AG09319 (cell line): ENCODE data around the gene CACNA1C.

ENCODE experiments used
- DNase-seq: peaks from one replicate; pipeline ENCODE4 v3.0.0-alpha.2; 2010; ENCODE audit warnings: low read depth; ENCODE audit errors: extremely low read depth
- TF ChIP-seq, protein P1 (sequence below): IDR thresholded peaks from 2 replicates; pipeline ENCODE4 v1.5.1; 2011; ENCODE audit warnings: low read depth, mild to moderate bottlenecking, inconsistent platforms, low read length, moderate library complexity

Gene CACNA1C

GRCh38 chr12:2395354-2395977, 342.7 kb downstream of the CACNA1C start:
- DNase-seq = no peak
- TF ChIP-seq, protein P1, sequence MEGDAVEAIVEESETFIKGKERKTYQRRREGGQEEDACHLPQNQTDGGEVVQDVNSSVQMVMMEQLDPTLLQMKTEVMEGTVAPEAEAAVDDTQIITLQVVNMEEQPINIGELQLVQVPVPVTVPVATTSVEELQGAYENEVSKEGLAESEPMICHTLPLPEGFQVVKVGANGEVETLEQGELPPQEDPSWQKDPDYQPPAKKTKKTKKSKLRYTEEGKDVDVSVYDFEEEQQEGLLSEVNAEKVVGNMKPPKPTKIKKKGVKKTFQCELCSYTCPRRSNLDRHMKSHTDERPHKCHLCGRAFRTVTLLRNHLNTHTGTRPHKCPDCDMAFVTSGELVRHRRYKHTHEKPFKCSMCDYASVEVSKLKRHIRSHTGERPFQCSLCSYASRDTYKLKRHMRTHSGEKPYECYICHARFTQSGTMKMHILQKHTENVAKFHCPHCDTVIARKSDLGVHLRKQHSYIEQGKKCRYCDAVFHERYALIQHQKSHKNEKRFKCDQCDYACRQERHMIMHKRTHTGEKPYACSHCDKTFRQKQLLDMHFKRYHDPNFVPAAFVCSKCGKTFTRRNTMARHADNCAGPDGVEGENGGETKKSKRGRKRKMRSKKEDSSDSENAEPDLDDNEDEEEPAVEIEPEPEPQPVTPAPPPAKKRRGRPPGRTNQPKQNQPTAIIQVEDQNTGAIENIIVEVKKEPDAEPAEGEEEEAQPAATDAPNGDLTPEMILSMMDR = peak; percentile 76

- TF ChIP-seq, protein P1 = no peak
- peak; percentile 15 for DNase-seq
Measured at GRCh38 chr12:2396448-2396871, 343.7 kb downstream of the CACNA1C start.

GRCh38 chr12:2397356-2398045, 344.7 kb downstream of the CACNA1C start:
- TF ChIP-seq, protein P1 = no peak
- no peak for DNase-seq

GRCh38 chr12:2401040-2401439, 348.3 kb downstream of the CACNA1C start:
- no peak for DNase-seq
- TF ChIP-seq, protein P1 = no peak

DNA sequence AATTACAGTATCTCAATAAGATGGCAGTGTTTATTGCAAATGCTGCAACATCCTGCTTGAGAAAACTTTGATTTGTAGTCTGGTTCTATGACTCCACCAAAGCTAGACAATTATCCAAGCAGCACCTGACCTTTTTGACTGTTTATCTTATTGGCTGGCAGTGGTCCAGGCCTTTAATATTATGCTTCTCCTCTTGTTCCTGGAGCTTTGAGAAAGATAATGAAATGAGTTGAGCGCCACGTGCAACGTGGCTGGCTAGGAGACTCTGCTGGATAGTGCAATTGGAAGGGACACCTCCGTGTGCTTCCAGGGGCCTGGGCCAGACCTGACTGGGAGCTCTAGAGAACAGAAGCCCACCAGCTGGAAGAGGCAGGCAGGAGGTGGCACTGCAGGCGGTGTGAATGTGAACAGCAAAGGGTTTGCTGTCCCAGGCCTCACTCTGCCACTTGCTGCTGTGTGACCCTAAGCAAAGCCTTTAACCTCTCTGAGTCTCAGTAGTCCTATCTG, 349.3 kb downstream of the CACNA1C start:
- no peak for DNase-seq
- TF ChIP-seq, protein P1 = no peak

GRCh38 chr12:2403221-2403976, 350.6 kb downstream of the CACNA1C start:
- no peak for DNase-seq
- TF ChIP-seq, protein P1 = no peak

DNA sequence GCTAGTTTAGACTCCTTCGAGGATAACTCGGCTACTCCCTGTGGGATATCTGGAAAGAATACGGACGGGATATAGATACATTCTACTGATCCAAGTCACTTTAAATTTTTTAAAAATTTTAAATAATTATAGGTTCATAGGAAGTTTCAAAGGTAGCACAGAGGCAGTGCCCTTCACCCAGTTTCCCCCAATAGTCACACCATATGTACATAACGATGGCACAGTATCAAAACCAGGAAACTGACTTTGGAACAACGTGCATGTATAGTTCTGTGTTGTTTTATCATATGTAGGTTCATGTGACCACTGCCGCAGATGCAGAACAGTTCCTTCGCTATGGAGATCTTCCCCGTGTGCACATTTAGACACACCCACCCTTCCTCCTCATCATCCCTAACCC, 352.3 kb downstream of the CACNA1C start:
- DNase-seq = no peak
- TF ChIP-seq, protein P1 = no peak
